Progenitor cell of endocrine pancreas (in vitro differentiated cells): ENCODE measurements around the gene STK40. TPM values are rescaled to one million over a fixed set of nuclear protein-coding genes. Genes with fewer than 3 reads are reported as not detected.

Experiments used
- DNase-seq: peaks from one replicate; pipeline ENCODE4 v3.0.0; 2021; ENCODE audit warnings: low spot score; ENCODE audit not compliant: unreplicated experiment
- H3K27ac Mint-ChIP-seq: 2 replicates; pipeline ENCODE4 v1.8.0; 2021; ENCODE audit warnings: mild to moderate bottlenecking, moderate library complexity, mixed read lengths
- H3K27me3 Mint-ChIP-seq: 2 replicates; pipeline ENCODE4 v1.8.0; 2021; ENCODE audit warnings: mixed read lengths
- H3K36me3 Mint-ChIP-seq: 2 replicates; pipeline ENCODE4 v1.8.0; 2022; ENCODE audit warnings: mixed read lengths; ENCODE audit not compliant: insufficient read depth
- H3K4me1 Mint-ChIP-seq: 2 replicates; pipeline ENCODE4 v1.8.0; 2021; ENCODE audit warnings: low read depth, mixed read lengths
- H3K4me3 Mint-ChIP-seq: 2 replicates; pipeline ENCODE4 v1.8.0; 2021; ENCODE audit warnings: low read depth, mild to moderate bottlenecking, moderate library complexity, mixed read lengths
- H3K9me3 Mint-ChIP-seq: 2 replicates; pipeline ENCODE4 v1.8.0; 2021; ENCODE audit warnings: low read depth, mixed read lengths
- CTCF ChIP-seq: fragments of 200-600 bp; sonication (generic); IDR thresholded peaks from one replicate; pipeline ENCODE4 v1.5.0; 2021; ENCODE audit warnings: antibody characterized with exemption, mild to moderate bottlenecking; ENCODE audit not compliant: unreplicated experiment
- total RNA-seq: library from RNA; stranded (reverse); gene quantifications from 2 replicates; pipeline ENCODE4 v1.2.1, GENCODE V29; 2021

The STK40 gene
- total RNA-seq, 1 donor from 2014 or later, result 34.6 TPM

GRCh38 chr1:36391271-36391670, 5.5 kb upstream of the STK40 start:
- TF ChIP-seq CTCF, result no peak
- Mint-ChIP-seq H3K4me3 (no peak overlapping the region), H3K4me1 (peaks cover 9% of the 10 kb centered on the region), H3K27me3 (no peaks in the 10 kb centered on the region), H3K9me3 (no peaks in the 10 kb centered on the region), H3K27ac (peak overlapping the region; percentile 73), H3K36me3 (peaks cover 2% of the 10 kb centered on the region)
- DNase-seq, result no peak

- peaks cover 11% of the 10 kb centered on the region for H3K4me1 Mint-ChIP-seq
- no peak overlapping the region for H3K4me3 Mint-ChIP-seq
Observed at GRCh38 chr1:36390411-36390810, 4.7 kb upstream of the STK40 start.

GRCh38 chr1:36389999-36390398, 4.3 kb upstream of the STK40 start:
- no peak for TF ChIP-seq CTCF
- H3K9me3 Mint-ChIP-seq, result no peaks in the 10 kb centered on the region
- no peaks in the 10 kb centered on the region for H3K27me3 Mint-ChIP-seq
- H3K4me3 Mint-ChIP-seq, result no peak overlapping the region
- peaks cover 11% of the 10 kb centered on the region for H3K4me1 Mint-ChIP-seq
- H3K27ac Mint-ChIP-seq, result no peak overlapping the region
- peaks cover 2% of the 10 kb centered on the region for H3K36me3 Mint-ChIP-seq
- DNase-seq, result no peak

More at GRCh38 chr1:36390411-36390810, 4.7 kb upstream of the STK40 start:
- peaks cover 2% of the 10 kb centered on the region for H3K36me3 Mint-ChIP-seq
- no peaks in the 10 kb centered on the region for H3K27me3 Mint-ChIP-seq
- no peaks in the 10 kb centered on the region for H3K9me3 Mint-ChIP-seq
- H3K27ac Mint-ChIP-seq, result no peak overlapping the region
- TF ChIP-seq CTCF, result no peak
- DNase-seq, result no peak

- Mint-ChIP-seq H3K36me3 (peaks cover 2% of the 10 kb centered on the region), H3K9me3 (no peaks in the 10 kb centered on the region), H3K4me3 (no peak overlapping the region), H3K4me1 (peaks cover 17% of the 10 kb centered on the region), H3K27ac (no peak overlapping the region), H3K27me3 (no peaks in the 10 kb centered on the region)
- no peak for DNase-seq
- TF ChIP-seq CTCF, result no peak
Observed at GRCh38 chr1:36389261-36389660, 3.5 kb upstream of the STK40 start.

GRCh38 chr1:36387141-36387949, 1.6 kb upstream of the STK40 start:
- peak overlapping the region; percentile 99 for H3K27ac Mint-ChIP-seq
- H3K4me3 Mint-ChIP-seq, result no peak overlapping the region
- peaks cover 2% of the 10 kb centered on the region for H3K36me3 Mint-ChIP-seq
- no peaks in the 10 kb centered on the region for H3K27me3 Mint-ChIP-seq
- no peaks in the 10 kb centered on the region for H3K9me3 Mint-ChIP-seq
- DNase-seq, result no peak
- peaks cover 27% of the 10 kb centered on the region for H3K4me1 Mint-ChIP-seq
- no peak for TF ChIP-seq CTCF
